GM20000 (cell line): Measurements from ENCODE around the gene MIER1.

Experiments
- DNase-seq: peaks from one replicate; pipeline ENCODE4 v3.0.0; 2012; ENCODE audit warnings: low spot score
- TF ChIP-seq, protein P1 (sequence below): IDR thresholded peaks from 2 replicates; pipeline ENCODE4 v1.5.1; 2012; ENCODE audit warnings: mild to moderate bottlenecking, control low read depth; ENCODE audit errors: extremely low read depth, missing control alignments

Gene MIER1

DNA sequence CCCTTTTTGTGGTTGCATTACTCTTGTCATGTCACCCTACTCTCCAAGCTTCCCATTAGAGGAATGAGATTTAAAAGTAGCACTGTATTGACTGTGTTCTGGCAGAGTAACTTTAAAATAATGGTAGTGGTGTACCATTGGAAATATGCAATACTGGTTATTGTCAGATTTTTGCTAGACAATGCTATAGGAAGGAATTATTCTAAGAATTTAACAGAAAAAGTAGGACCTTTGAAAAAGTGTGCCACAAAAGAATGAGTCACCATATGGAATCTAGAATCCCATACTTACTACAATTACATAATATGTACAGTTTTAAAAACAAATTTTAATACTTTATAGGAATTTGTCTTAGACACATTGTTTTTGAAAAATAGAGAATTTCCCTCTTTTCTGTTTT lies 13.8 kb downstream of the MIER1 start:
- TF ChIP-seq, protein P1, sequence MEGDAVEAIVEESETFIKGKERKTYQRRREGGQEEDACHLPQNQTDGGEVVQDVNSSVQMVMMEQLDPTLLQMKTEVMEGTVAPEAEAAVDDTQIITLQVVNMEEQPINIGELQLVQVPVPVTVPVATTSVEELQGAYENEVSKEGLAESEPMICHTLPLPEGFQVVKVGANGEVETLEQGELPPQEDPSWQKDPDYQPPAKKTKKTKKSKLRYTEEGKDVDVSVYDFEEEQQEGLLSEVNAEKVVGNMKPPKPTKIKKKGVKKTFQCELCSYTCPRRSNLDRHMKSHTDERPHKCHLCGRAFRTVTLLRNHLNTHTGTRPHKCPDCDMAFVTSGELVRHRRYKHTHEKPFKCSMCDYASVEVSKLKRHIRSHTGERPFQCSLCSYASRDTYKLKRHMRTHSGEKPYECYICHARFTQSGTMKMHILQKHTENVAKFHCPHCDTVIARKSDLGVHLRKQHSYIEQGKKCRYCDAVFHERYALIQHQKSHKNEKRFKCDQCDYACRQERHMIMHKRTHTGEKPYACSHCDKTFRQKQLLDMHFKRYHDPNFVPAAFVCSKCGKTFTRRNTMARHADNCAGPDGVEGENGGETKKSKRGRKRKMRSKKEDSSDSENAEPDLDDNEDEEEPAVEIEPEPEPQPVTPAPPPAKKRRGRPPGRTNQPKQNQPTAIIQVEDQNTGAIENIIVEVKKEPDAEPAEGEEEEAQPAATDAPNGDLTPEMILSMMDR = no peak
- DNase-seq = no peak

- DNase-seq = no peak
- TF ChIP-seq, protein P1 = no peak
Measured at GRCh38 chr1:66940981-66941380, 16.2 kb downstream of the MIER1 start.

DNA sequence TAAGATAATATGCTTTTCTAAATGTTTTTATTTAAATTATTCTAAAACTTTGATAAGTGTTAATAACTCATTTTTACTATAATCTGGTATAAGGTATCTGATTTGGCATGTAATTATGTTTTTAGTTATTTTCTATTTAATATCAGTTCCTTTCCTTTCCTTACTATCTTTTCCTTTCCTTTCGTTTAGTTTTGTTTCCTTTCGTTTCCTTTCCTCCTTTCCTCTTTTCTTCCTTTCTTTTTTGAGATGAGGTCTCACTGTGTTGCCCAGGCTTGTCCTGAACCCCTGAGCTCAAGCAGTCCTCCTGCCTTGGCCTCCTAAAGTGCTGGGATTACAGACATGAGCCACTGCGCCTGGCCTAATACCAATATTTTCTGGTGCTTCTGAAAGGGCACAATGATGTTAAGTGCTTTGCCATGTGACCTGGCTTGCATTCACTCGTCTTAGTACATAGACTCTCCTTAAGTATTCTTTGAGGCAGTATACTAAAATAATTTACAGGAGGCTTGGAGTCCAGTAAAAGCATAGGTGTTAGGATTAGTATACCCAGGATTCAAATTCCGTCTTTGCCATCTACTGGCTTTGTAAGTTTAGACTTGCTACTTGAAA lies 18.7 kb downstream of the MIER1 start:
- no peak for DNase-seq
- TF ChIP-seq, protein P1 = no peak

GRCh38 chr1:66944330-66945274 lies 19.8 kb downstream of the MIER1 start:
- TF ChIP-seq, protein P1 = no peak
- DNase-seq = no peak

- TF ChIP-seq, protein P1 = no peak
- no peak for DNase-seq
Measured at GRCh38 chr1:66945316-66945715, 20.5 kb downstream of the MIER1 start.

DNA sequence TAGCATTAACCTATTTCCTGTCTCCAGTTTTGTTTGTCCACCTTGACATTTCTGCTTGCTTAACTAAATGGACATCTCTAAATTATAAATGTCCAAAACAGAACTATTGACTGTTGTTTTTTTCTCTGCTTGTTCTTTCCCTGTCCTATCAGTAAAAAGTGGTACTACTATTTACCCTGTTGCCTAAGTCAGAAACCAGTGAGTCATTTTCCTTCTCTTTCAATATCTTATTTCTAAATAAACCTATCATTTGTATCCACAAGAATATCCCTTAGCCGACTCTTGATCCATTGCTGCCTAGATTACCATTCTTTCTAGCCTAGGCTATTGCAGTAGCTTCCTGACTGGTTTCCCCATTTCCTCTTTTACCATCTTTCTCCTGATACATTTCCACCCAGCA lies 22.5 kb downstream of the MIER1 start:
- TF ChIP-seq, protein P1 = no peak
- no peak for DNase-seq

GRCh38 chr1:66951513-66951912 lies 26.7 kb downstream of the MIER1 start:
- no peak for DNase-seq
- TF ChIP-seq, protein P1 = no peak
